Transverse colon (tissue), 4 donors: ENCODE data around the gene PKDCC.

Experiments
- CTCF ChIP-seq, 5 experiments: fragments of 200-600 bp in 3 of 5; fragments of 450-650 bp in 2 of 5; sonication (generic) in 3 of 5; IDR thresholded peaks; 1 replicate in 2 of 5; 2 replicates in 3 of 5; pipeline ENCODE4 v1.5.1; 2016 to 2017; ENCODE audit warnings: antibody characterized with exemption in 5 of 5, inconsistent platforms in 3 of 5, mild to moderate bottlenecking in 2 of 5, moderate library complexity in 1 of 5
- EP300 ChIP-seq: sonication (generic); formaldehyde crosslinking; IDR thresholded peaks from one replicate; pipeline ENCODE4 v1.6.1; 2017; ENCODE audit warnings: antibody characterized with exemption, low read depth
- POLR2A ChIP-seq: fragments of 450-650 bp; IDR thresholded peaks from one replicate; pipeline ENCODE4 v1.6.1; 2016; ENCODE audit warnings: antibody characterized with exemption, mild to moderate bottlenecking, moderate library complexity
- POLR2AphosphoS5 ChIP-seq, 3 donors: sonication (generic); formaldehyde crosslinking; IDR thresholded peaks; one replicate each; pipeline ENCODE4 v1.6.1; 2016; ENCODE audit warnings: antibody characterized with exemption in 3 of 3

- no peak for TF ChIP-seq CTCF (IDR thresholded peaks at IDR 0.05)
- TF ChIP-seq POLR2A, result no peak
- TF ChIP-seq POLR2AphosphoS5 (IDR thresholded peaks at IDR 0.05), result peak; percentile 55 to 78 (median 71)
- peak; percentile 67 for TF ChIP-seq EP300
Measured at GRCh38 chr2:42064417-42064942, 16.7 kb downstream of the PKDCC start.
